HG02884 (cell line): ENCODE data around the gene GPR150.

ENCODE experiments used
- ATAC-seq: cut with Tn5 transposase; IDR thresholded peaks from one replicate; pipeline ENCODE4 v1.9.1; 2021; ENCODE audit warnings: mild to moderate bottlenecking, moderate library complexity; ENCODE audit not compliant: unreplicated experiment

The GPR150 gene

DNA sequence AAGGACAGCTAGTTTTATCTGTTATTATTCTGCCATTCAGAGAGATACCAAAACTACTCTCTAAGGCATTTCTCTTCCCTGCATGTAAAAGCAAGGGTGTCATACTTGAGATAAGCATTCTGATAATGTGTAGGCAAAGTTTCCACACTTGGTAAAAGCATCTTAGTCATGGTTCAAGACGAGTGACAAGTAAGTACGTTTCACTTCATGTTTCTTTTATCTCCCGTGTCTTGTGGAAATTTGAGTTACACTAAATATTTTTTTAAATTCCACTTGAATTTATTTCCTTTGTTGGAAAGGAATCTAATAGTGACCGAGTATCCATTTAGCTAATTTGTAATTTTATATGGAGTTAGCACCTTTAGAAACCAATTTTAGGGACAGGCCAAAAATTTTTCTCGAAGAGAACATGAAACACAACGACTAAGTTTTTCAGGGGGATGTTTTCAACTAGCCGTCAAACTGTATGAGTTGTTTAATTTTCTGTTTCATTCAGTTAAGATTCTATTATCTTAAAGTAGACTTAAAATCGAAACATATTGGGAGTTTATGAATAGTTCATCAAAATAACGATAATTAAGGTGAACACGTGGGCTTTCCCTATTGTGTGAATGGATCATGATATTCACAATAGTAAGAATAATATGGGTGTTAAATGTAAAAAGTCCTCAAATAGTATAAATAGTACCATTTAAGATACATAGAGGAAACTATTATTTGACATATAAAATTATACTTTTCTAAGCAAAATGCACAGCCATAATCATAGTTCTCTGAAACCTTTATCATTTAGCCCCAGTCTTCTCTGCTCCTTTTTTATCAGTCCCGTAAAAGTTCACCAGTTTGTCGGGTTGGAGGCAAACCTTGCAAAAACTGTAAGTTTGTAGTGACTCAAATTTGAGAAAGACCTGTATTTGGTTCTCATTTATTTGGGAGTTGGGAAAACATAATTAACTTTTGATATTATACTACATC, 28.3 kb downstream of the GPR150 start:
- no peak for ATAC-seq

DNA sequence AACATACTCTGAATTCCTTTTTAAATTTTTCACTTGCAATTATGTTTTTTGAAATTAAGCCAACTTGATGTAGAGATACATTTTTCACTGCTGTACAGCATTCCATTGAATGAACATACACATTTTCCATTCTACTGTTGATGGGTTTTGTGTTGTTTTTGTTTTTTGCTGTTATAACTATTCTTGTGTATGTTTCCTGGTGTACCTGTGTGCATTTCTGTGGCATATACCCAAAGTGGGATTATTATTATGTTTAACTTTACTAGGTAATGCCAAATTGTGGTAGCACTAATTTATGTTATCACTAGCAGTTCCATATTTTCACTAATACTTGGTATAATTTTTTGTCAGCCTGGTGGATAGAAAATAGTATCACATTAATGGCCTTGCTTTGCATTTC, 29.4 kb downstream of the GPR150 start:
- no peak for ATAC-seq

DNA sequence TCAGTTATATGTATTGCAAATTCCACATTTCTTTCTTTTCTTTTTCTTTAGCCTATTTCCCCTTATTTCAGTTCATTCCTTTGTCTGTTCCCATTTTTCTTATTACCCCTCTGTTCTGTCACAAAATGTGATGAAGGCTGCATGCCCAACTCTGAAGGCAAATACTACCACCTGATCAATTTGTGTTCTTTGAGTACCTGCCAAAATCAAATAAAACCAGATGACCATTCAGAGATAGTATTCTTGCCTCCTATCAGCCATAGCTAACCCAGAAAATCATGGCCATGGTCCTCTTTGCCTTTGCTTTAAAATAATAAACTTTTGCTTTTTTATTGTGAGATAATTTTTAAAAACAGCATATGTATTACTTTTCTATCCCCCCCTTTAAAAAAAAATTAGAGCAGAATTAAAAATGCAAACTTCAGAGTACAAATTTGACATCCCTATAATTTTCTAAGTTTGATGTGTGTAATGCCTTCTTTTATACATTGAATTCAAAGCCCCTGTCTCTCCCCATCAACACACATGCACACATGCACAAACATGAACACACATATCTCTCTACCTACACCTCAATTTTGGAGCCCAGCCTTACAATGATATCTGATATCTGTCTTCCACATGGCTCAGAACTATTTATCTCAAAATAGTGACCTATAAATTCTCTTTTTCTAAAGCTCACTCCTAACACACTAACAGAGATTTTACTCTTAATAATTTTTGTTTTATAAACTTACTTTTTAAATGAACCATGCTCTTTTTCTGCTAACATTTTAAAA, 30.1 kb downstream of the GPR150 start:
- ATAC-seq, result no peak

DNA sequence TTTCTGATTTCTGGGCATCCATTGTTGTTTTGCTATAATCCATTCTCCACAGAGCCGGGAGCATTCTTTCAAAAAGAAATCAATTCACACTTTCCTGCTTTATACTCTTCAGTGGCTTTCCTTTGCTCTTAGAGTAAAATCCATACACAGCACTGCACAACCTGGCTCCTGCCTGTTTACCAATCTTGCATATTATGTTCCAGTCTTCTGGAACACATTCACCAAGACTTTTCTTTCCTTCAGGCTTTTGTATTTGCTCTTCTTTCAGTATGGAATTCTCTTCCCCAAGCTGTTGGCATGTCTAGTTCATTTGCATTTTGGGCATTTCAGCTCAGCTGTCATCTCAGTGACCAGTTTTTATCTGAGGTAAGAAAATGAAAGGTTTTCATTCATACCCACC, 33.0 kb downstream of the GPR150 start:
- no peak for ATAC-seq

DNA sequence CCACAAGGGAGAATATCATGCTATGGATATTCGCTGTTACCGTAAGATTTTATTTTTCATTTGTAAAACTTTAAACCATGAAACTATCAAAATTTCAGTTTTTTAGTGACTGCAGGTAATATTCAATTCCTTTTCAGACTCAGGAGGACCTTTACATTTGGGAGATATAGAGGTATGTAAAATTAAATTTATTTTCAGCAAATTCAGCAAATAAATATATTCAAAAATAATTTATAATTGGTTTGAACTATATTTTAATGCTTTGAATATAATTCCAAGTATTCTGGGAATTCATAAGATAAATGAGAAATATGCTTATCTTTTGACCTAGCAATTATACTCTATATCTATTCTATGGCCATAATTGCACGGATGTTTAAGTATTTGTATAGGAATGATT, 34.3 kb downstream of the GPR150 start:
- ATAC-seq, result no peak

DNA sequence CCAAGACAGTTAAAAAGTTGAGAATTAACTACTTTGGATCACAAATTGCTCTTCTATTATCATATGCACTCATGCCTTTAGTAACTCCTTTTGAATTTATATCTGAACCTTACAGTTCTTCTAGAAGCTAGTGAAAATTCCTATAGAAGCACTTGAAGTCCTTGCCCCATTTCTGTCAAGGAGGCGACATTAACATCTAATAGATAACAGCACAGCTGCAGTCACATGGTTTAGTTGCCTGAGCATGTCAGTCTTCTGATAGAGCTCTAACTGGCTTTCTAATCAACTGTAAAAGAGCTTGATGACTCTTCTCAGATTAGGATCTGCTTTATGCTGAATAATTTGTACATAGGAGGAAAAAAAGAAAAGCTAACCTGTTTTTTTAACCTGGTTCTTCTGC, 35.7 kb downstream of the GPR150 start:
- no peak for ATAC-seq

DNA sequence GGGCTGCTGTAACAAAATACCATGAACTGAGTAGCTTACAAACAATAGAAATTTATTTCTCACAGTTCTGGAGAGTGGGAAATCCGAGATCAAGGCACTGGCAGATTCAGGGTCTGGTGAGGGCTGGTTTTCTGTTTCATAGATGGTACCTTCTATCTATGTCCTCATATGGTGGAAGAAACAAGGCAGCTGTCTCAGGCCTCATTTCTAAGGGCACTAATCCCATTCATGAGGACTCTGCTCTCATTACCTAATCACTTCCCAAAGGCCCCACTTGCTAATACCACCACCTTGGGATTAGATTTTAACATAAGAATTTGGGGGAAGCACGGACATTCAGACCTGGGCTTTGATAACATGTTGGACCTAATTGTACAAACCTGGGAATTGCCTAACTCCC, 40.2 kb downstream of the GPR150 start:
- ATAC-seq, result no peak

DNA sequence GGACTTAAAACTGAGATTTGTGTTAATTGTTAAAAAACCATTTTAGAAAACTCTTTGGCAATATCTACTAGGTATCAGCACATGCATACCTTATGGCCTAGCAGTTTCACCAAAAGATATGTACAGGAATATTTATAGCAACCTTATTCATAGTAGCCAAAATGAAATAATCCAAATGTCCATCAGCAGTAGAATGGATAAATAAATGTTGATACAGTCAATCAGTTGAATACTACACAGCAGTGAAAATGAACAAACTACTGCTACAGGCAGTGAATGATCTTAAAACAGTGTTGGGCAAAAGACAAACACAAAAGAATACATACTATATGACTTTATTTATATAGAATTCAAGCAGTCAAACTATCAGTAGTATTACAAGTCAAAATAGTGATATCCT, 43.1 kb downstream of the GPR150 start:
- no peak for ATAC-seq

DNA sequence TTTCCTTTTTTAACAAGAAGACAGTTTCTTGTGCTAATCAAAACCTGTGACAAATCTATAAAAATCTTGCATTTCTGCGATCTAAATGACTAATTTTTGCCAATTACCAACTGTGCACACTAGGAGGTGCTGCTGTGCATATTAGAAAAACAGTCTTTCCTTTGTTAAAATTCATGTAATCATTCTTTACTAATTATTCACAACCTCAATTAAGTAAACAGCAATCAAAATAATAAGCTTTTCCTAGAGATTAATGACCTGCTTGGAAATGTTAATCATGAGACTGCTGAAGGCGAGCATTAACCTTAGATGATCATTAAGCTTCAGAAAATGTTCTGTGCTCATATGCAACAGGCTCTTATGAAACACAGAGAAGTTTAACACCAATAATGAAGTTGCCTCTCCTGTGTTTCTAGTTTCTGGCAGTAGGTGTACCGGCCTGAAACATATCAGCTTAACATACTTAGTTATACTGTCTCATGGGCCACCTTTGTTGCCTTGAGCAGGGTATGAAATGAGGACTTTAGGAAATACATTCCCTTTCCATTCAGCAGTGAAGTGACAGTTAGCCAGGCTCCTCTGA, 44.4 kb downstream of the GPR150 start:
- ATAC-seq, result no peak

DNA sequence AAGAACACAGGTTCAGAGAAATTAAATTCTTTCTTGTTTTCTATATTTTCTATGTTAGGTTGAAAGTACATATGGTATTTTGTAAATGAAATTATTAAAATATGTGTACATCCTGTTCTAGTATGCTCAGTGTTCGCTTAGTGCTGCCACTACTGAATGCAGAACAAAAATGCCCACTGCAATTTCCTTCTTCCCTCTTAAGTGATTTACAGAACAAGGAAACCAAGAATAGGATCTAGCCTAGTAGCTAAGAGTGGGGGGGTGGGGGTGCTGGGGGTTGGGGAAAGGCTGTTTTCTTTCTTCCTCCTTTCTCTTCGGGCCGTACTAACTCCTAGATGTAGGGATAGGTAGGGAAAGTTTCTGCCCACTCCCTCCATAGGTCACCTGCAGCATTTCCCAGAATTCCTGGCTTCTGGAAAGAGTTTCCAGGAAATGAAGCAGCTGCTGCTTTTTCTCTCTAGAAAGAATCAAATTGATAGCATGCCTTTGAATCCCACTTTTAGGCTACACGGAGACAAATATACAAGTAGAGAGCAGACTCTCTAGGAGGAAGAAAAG, 47.3 kb downstream of the GPR150 start:
- ATAC-seq, result no peak

DNA sequence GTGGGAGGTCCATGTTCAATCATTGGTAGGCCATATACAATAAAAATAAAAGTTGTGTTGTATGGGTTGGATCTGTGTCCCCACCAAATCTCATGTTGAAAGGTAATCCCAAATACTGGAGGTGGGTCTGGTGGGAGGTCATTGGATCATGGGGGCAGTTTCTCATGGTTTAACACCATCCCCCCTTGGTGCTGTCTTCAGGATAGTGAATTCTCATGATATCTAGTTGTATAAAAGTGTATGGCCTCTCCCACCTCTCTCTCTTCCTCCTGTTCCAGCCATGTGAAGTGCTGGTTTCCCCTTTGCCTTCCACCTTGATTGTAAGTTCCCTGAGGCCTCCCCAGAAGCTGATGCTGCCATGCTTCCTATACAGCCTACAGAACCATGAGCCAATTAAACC, 47.8 kb downstream of the GPR150 start:
- no peak for ATAC-seq

DNA sequence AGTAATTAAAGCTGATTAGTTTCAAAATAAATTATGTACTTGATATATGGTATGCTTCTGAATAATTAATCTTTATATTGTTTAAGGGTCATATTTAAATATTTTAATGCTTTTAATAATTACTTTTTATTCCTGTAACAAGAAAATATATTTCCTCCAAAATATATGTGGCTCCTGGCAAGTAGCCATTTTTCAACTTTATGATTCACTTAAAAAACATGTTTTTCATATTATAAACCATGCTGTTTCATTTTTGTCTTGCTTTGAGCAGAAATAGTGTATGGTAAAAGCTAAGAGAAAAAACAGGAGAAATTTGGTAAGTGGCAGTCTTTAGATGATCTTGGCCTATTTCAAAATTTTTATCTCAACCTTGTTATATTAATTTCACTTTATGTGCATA, 48.3 kb downstream of the GPR150 start:
- ATAC-seq, result no peak

DNA sequence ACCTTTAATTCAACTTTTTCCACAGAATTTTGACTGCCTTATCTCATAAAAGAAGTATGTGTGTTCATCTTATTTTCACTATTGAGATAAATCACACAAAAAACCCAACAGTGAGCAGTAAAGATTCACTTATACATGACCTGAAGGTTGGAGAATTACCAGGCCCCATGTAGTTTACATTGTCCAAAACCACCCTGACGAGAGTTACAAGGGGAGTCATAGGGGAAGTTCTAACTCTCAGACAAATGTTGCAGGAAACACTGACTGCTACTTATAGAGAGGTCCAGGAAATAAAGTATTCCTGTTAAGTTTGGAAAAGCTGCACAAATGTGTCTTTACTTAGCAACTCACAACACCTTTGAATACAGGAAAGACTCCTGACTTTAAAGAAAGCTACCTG, 48.8 kb downstream of the GPR150 start:
- no peak for ATAC-seq

DNA sequence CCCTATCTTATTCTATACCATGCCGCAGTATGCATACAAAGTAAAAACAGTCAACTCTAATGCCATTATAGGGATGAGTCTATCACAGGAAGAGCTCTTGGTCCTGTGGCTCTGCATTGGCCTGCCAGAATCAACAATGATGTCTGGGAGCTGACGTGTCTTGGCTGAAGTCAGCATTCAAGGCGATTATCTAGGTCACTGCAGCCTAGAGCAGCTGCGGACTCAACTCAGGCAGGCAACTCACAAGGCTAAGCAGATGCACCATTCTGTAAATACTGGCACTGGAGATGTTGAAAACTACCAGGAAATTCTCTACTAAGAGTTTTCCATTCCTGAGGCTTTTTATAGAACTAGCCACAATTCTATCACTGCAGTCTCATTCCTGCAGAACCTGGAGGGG, 49.7 kb downstream of the GPR150 start:
- ATAC-seq, result no peak

DNA sequence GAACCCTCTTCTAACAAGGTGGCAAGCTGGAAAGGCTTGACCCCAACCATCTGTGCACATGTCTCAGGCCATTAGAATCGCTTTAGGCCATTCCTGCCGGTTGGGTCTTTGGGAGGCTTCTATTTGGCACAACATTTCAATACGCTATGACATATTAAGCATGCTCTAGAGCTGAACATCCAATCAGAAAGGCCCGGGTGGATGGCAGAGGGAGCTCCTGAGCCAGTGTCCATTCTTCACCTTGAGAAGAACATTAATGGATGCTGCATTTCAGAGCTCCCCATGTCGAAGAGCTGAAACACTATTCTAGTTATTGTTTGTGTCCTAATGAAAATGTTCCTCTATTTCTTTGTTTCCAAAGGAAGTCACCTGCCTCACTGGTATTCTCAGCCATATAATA, 50.1 kb downstream of the GPR150 start:
- ATAC-seq, result no peak

DNA sequence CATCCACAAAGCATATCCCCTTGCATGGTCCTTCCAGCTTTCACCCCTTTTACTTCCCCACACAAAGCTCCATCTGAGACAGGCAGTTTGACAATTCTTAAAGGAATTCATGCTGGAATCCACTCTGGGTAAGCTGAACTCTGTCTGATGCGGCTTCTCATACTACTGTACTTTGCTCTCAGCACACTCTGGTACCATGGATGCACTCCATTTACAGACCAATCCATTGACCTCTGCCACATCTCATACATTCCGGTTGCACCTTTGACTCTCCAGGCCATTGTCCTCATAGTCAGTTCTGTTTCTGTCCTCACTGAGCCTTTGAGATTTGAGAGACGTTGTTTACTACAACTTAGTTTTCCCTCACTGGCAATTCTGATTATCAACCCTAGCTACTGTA, 50.7 kb downstream of the GPR150 start:
- no peak for ATAC-seq
